ENCODE data around the gene FARP2. TPM values are rescaled to one million over a fixed set of nuclear protein-coding genes. Genes with fewer than 3 reads are reported as not detected.

The FARP2 gene
- total RNA-seq, 1 experiment from 2014 or later: 59.0 TPM

DNA sequence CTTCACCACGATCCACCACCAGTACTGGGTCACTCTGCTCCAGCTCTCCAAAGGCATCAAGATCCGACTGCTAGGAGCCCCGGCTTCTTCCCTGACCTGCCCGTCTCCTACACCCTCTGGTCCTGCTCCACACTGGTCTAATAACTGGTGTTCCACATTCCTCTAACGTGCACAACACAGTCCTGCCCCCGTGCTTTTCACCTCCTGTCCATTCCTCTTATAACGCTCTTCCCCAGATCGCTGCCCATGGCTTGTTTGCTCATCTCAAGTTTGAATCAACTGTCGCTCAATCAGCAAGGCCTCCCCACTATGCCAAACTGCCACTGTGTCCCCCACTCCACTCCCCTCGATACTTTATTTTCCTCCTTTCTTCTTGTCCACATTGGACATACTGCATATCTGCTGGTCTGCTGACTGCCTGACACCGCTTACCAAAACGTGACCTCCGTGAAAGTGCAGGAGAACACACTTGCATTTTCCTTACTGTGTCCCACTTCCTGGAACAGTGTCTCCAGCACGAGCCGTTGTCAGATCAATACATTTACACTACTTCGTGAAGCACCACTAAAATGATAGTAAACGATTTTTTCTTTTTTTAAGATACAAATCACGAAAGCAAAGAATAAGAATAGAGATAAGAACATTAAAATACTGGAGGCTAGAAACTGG, 47.1 kb upstream of the FARP2 start:
- Mint-ChIP-seq H3K4me1 (ENCODE audit: low read depth, unreplicated experiment) (peaks cover 44% of the 10 kb centered on the region), H3K36me3 (ENCODE audit: insufficient read depth, unreplicated experiment) (peaks cover 6% of the 10 kb centered on the region), H3K9me3 (ENCODE audit: low read depth, unreplicated experiment) (no peaks in the 10 kb centered on the region), H3K27ac (ENCODE audit: unreplicated experiment) (no peak overlapping the region), H3K27me3 (ENCODE audit: unreplicated experiment) (no peaks in the 10 kb centered on the region), H3K4me3 (ENCODE audit: low read depth, unreplicated experiment) (no peak overlapping the region)
- intact Hi-C loops (cut with micrococcal nuclease; ENCODE audit: unreplicated experiment): no loop called here
- CTCF ChIA-PET: no interaction called here
- TF ChIP-seq, protein P1, sequence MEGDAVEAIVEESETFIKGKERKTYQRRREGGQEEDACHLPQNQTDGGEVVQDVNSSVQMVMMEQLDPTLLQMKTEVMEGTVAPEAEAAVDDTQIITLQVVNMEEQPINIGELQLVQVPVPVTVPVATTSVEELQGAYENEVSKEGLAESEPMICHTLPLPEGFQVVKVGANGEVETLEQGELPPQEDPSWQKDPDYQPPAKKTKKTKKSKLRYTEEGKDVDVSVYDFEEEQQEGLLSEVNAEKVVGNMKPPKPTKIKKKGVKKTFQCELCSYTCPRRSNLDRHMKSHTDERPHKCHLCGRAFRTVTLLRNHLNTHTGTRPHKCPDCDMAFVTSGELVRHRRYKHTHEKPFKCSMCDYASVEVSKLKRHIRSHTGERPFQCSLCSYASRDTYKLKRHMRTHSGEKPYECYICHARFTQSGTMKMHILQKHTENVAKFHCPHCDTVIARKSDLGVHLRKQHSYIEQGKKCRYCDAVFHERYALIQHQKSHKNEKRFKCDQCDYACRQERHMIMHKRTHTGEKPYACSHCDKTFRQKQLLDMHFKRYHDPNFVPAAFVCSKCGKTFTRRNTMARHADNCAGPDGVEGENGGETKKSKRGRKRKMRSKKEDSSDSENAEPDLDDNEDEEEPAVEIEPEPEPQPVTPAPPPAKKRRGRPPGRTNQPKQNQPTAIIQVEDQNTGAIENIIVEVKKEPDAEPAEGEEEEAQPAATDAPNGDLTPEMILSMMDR (IDR thresholded peaks at IDR 0.05; ENCODE audit: unreplicated experiment): no peak
- DNase-seq: no peak
- no TSS peak for BruUV-seq (replicated peaks)

DNA sequence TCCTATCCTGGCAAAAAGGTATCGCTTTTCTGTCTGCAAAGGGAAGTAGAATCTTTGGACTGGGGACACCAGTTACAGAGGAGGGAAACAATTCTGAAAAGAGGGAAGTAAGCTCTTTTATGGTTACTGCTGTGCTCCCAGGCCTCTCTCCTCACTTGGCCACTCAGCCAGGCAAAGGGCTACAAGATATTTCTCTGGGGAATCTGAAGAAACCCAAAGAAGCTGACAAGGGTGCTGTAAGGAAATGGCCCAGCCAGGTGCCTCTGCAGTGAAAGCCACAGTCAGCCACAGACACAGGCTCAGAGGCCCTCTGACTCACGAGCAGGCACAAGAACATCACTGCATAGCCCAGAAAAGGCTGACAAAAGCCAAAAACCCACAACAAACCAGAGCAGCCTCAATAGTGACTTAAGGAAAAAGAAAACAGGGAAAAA, 46.4 kb upstream of the FARP2 start:
- TF ChIP-seq, protein P1 (IDR thresholded peaks at IDR 0.05; ENCODE audit: unreplicated experiment): no peak
- H3K27ac Mint-ChIP-seq (ENCODE audit: unreplicated experiment): no peak overlapping the region
- BruUV-seq (replicated peaks): no TSS peak
- CTCF ChIA-PET: no interaction called here
- H3K4me1 Mint-ChIP-seq (ENCODE audit: low read depth, unreplicated experiment): peaks cover 44% of the 10 kb centered on the region
- peaks cover 13% of the 10 kb centered on the region for H3K36me3 Mint-ChIP-seq (ENCODE audit: insufficient read depth, unreplicated experiment)
- no peaks in the 10 kb centered on the region for H3K27me3 Mint-ChIP-seq (ENCODE audit: unreplicated experiment)
- H3K9me3 Mint-ChIP-seq (ENCODE audit: low read depth, unreplicated experiment): no peaks in the 10 kb centered on the region
- H3K4me3 Mint-ChIP-seq (ENCODE audit: low read depth, unreplicated experiment): no peak overlapping the region
- intact Hi-C loops (cut with micrococcal nuclease; ENCODE audit: unreplicated experiment): no loop called here
- no peak for DNase-seq

DNA sequence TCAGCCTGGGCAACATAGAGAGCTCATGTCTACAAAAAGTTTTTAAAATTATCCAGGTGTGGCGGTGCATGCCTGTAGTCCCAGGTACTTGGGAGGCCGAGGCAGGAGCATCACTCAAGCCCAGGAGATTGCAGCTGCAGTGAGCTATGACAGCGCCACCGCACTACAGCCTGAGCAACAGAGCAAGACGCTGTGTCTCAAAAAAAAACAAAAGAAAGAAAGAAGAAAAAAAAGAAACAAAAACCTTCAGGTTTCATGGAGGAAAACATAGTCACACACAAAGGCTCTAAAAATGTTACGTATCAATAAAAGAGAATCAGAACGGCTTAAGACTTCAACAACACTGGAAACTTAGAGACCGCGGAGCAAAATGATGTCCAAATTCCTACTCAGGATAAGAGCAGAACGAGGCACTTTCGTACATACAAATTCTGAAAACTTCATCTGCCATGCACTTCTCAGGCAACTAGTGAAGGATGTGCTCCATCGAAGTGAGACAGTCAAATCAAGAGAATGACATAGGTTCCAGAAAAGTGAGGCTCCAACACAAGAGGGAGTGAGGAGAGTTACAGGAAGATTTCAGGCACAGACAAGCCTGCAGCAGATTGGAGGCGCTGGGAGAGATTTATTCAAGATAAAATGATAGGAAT, 45.0 kb upstream of the FARP2 start:
- Mint-ChIP-seq H3K27ac (ENCODE audit: unreplicated experiment) (no peak overlapping the region), H3K27me3 (ENCODE audit: unreplicated experiment) (no peaks in the 10 kb centered on the region), H3K36me3 (ENCODE audit: insufficient read depth, unreplicated experiment) (peaks cover 27% of the 10 kb centered on the region), H3K4me1 (ENCODE audit: low read depth, unreplicated experiment) (peaks cover 44% of the 10 kb centered on the region), H3K4me3 (ENCODE audit: low read depth, unreplicated experiment) (no peak overlapping the region), H3K9me3 (ENCODE audit: low read depth, unreplicated experiment) (no peaks in the 10 kb centered on the region)
- no TSS peak for BruUV-seq (replicated peaks)
- TF ChIP-seq, protein P1 (IDR thresholded peaks at IDR 0.05; ENCODE audit: unreplicated experiment): no peak
- no peak for DNase-seq
- intact Hi-C loops (cut with micrococcal nuclease; ENCODE audit: unreplicated experiment): no loop called here
- CTCF ChIA-PET: no interaction called here

DNA sequence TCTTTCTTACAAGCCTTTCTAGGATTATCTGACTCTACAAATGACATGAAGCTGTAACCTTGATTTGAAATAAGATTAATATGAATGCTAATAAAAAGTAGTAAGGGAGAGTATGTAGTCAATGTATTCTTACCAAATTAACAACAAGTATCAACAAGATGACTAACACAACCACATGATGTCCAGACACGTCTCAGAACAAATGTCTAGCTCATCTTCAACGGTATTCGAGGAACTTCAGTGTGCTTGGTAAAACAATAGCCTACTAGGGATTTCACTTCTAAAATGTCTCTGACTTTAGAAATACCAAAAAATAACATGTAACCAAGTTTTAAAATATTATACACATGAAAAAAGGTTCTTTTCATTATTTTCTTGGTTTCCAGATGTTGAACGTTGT, 44.0 kb upstream of the FARP2 start:
- BruUV-seq (replicated peaks): no TSS peak
- Mint-ChIP-seq H3K4me3 (ENCODE audit: low read depth, unreplicated experiment) (no peak overlapping the region), H3K27ac (ENCODE audit: unreplicated experiment) (no peak overlapping the region), H3K4me1 (ENCODE audit: low read depth, unreplicated experiment) (peaks cover 48% of the 10 kb centered on the region), H3K27me3 (ENCODE audit: unreplicated experiment) (no peaks in the 10 kb centered on the region), H3K9me3 (ENCODE audit: low read depth, unreplicated experiment) (no peaks in the 10 kb centered on the region), H3K36me3 (ENCODE audit: insufficient read depth, unreplicated experiment) (peaks cover 37% of the 10 kb centered on the region)
- TF ChIP-seq, protein P1 (IDR thresholded peaks at IDR 0.05; ENCODE audit: unreplicated experiment): no peak
- intact Hi-C loops (cut with micrococcal nuclease; ENCODE audit: unreplicated experiment): no loop called here
- CTCF ChIA-PET: no interaction called here
- DNase-seq: no peak

Data from Calu3 (cell line).